Mesothelial cell of epicardium (in vitro differentiated cells): Measurements from ENCODE around the gene PLPPR3. TPM values are rescaled to one million over a fixed set of nuclear protein-coding genes. Genes with fewer than 3 reads are reported as not detected.
A peak's percentile ranks its signal among the peaks of the same experiment; 100 is the strongest.

ENCODE experiments used
- DNase-seq, 2 experiments: peaks; one replicate each; pipeline ENCODE4 v3.0.0; 2021; ENCODE audit warnings: low spot score in 2 of 2; ENCODE audit not compliant: unreplicated experiment in 2 of 2
- H3K27ac Mint-ChIP-seq: 2 replicates; pipeline ENCODE4 v1.8.0; 2021; ENCODE audit warnings: mixed read lengths
- H3K27me3 Mint-ChIP-seq: 2 replicates; pipeline ENCODE4 v1.8.0; 2021; ENCODE audit warnings: low read depth, mixed read lengths
- H3K36me3 Mint-ChIP-seq: 2 replicates; pipeline ENCODE4 v1.8.0; 2021; ENCODE audit warnings: mixed read lengths
- H3K4me1 Mint-ChIP-seq: 2 replicates; pipeline ENCODE4 v1.8.0; 2021; ENCODE audit warnings: mixed read lengths
- H3K4me3 Mint-ChIP-seq: 2 replicates; pipeline ENCODE4 v1.8.0; 2021; ENCODE audit warnings: mild to moderate bottlenecking, moderate library complexity, mixed read lengths
- H3K9me3 Mint-ChIP-seq: 2 replicates; pipeline ENCODE4 v1.8.0; 2021; ENCODE audit warnings: mixed read lengths
- CTCF ChIP-seq: fragments of 200-600 bp; sonication (generic); IDR thresholded peaks from one replicate; pipeline ENCODE4 v1.5.0; 2021; ENCODE audit warnings: antibody characterized with exemption; ENCODE audit not compliant: unreplicated experiment
- total RNA-seq: library from RNA; stranded (reverse); gene quantifications from 3 replicates; pipeline ENCODE4 v1.2.1, GENCODE V29; 2021

PLPPR3 gene
- total RNA-seq, 1 donor from 2014 or later = 152 TPM

GRCh38 chr19:803099-803561 is 18.6 kb downstream of the PLPPR3 start:
- H3K36me3 Mint-ChIP-seq = peaks cover 20% of the 10 kb centered on the region
- peak overlapping the region; percentile 91 for H3K27ac Mint-ChIP-seq
- peak overlapping the region; percentile 13 for H3K4me3 Mint-ChIP-seq
- H3K4me1 Mint-ChIP-seq = peaks cover 53% of the 10 kb centered on the region
- H3K9me3 Mint-ChIP-seq = no peaks in the 10 kb centered on the region
- TF ChIP-seq CTCF = no peak
- H3K27me3 Mint-ChIP-seq = no peaks in the 10 kb centered on the region
- no peak for DNase-seq

GRCh38 chr19:802498-803098 is 19.2 kb downstream of the PLPPR3 start:
- TF ChIP-seq CTCF = no peak
- Mint-ChIP-seq H3K27ac (peak overlapping the region; percentile 91), H3K27me3 (no peaks in the 10 kb centered on the region), H3K9me3 (no peaks in the 10 kb centered on the region), H3K36me3 (peaks cover 15% of the 10 kb centered on the region), H3K4me1 (peaks cover 52% of the 10 kb centered on the region), H3K4me3 (peak overlapping the region; percentile 53)
- DNase-seq = no peak

- no peak for DNase-seq
- peak overlapping the region; percentile 53 for H3K4me3 Mint-ChIP-seq
Measured at GRCh38 chr19:801861-802497, 19.8 kb downstream of the PLPPR3 start.

GRCh38 chr19:801030-801860 is 20.5 kb downstream of the PLPPR3 start:
- DNase-seq = no peak

More at GRCh38 chr19:801861-802497, 19.8 kb downstream of the PLPPR3 start:
- TF ChIP-seq CTCF = no peak
- H3K9me3 Mint-ChIP-seq = no peaks in the 10 kb centered on the region
- peaks cover 9% of the 10 kb centered on the region for H3K36me3 Mint-ChIP-seq
- H3K27ac Mint-ChIP-seq = peak overlapping the region; percentile 91
- no peaks in the 10 kb centered on the region for H3K27me3 Mint-ChIP-seq
- H3K4me1 Mint-ChIP-seq = peaks cover 46% of the 10 kb centered on the region

More at GRCh38 chr19:801030-801860, 20.5 kb downstream of the PLPPR3 start:
- Mint-ChIP-seq H3K27me3 (no peaks in the 10 kb centered on the region), H3K36me3 (peaks cover 9% of the 10 kb centered on the region), H3K4me3 (peak overlapping the region; percentile 51), H3K4me1 (peaks cover 49% of the 10 kb centered on the region), H3K9me3 (no peaks in the 10 kb centered on the region), H3K27ac (peak overlapping the region; percentile 91)
- no peak for TF ChIP-seq CTCF
